KMS-11 (cell line): Measurements from ENCODE around the gene GSE1.

Experiments
- H2AFZ ChIP-seq: fragments of 200-600 bp; sonication (generic); 2 replicates; pipeline ENCODE4 v1.6.1; 2016; ENCODE audit warnings: antibody characterized with exemption, mixed run types, low read depth
- H3K27ac ChIP-seq: fragments of 200-600 bp; sonication (generic); 2 replicates; pipeline ENCODE4 v1.6.1; 2016; ENCODE audit warnings: mild to moderate bottlenecking, mixed run types
- H3K27me3 ChIP-seq: fragments of 200-600 bp; sonication (generic); 2 replicates; pipeline ENCODE4 v1.6.1; 2017; ENCODE audit warnings: mild to moderate bottlenecking, low read depth, mixed run types, moderate library complexity; ENCODE audit not compliant: insufficient read depth
- H3K36me3 ChIP-seq: fragments of 200-600 bp; sonication (generic); 2 replicates; pipeline ENCODE4 v1.6.1; 2017; ENCODE audit warnings: mild to moderate bottlenecking, mixed run types; ENCODE audit not compliant: insufficient read depth
- H3K4me1 ChIP-seq: fragments of 200-600 bp; sonication (generic); 2 replicates; pipeline ENCODE4 v1.6.1; 2016; ENCODE audit warnings: mild to moderate bottlenecking, low read depth, mixed run types; ENCODE audit not compliant: poor library complexity, severe bottlenecking
- H3K4me2 ChIP-seq: fragments of 200-600 bp; sonication (generic); 2 replicates; pipeline ENCODE4 v1.7.0; 2016; ENCODE audit warnings: mild to moderate bottlenecking, mixed run types
- H3K4me3 ChIP-seq: fragments of 200-600 bp; sonication (generic); IDR thresholded peaks from 2 replicates; pipeline ENCODE4 v1.6.1; 2017; ENCODE audit warnings: low read depth, low read length, mixed read lengths; ENCODE audit not compliant: insufficient read depth
- H3K79me2 ChIP-seq: fragments of 200-600 bp; sonication (generic); 2 replicates; pipeline ENCODE4 v1.6.1; 2016; ENCODE audit warnings: low read depth, mixed run types; ENCODE audit not compliant: insufficient read depth
- H3K9ac ChIP-seq: fragments of 200-600 bp; sonication (generic); 2 replicates; pipeline ENCODE4 v1.6.1; 2016; ENCODE audit warnings: mild to moderate bottlenecking, mixed run types
- H4K20me1 ChIP-seq: fragments of 200-600 bp; sonication (generic); 2 replicates; pipeline ENCODE4 v1.6.1; 2016; ENCODE audit warnings: mild to moderate bottlenecking, mixed run types; ENCODE audit not compliant: insufficient read depth
- CTCF ChIP-seq: fragments of 200-600 bp; sonication (generic); conservative IDR thresholded peaks from 2 replicates; pipeline ENCODE4 v1.6.1; 2017; ENCODE audit warnings: low read depth, mild to moderate bottlenecking, antibody characterized with exemption, low read length, moderate library complexity, mixed read lengths

Gene GSE1

GRCh38 chr16:85606904-85607303 is 6.2 kb upstream of the GSE1 start:
- H3K27me3 ChIP-seq: peaks cover 69% of the 10 kb centered on the region
- no peak overlapping the region for H3K4me2 ChIP-seq
- no peak overlapping the region for H2AFZ ChIP-seq
- H4K20me1 ChIP-seq: no peaks in the 10 kb centered on the region
- H3K4me1 ChIP-seq: peaks cover 12% of the 10 kb centered on the region
- H3K4me3 ChIP-seq: no peak overlapping the region
- no peaks in the 10 kb centered on the region for H3K79me2 ChIP-seq
- no peak for TF ChIP-seq CTCF
- H3K9ac ChIP-seq: no peak overlapping the region
- H3K27ac ChIP-seq: no peak overlapping the region
- no peaks in the 10 kb centered on the region for H3K36me3 ChIP-seq

GRCh38 chr16:85607321-85607765 is 5.8 kb upstream of the GSE1 start:
- no peak for TF ChIP-seq CTCF
- peaks cover 12% of the 10 kb centered on the region for H3K4me1 ChIP-seq
- H3K27ac ChIP-seq: no peak overlapping the region
- H2AFZ ChIP-seq: no peak overlapping the region
- peaks cover 64% of the 10 kb centered on the region for H3K27me3 ChIP-seq
- H3K9ac ChIP-seq: no peak overlapping the region
- H3K4me3 ChIP-seq: no peak overlapping the region
- no peak overlapping the region for H3K4me2 ChIP-seq
- no peaks in the 10 kb centered on the region for H3K79me2 ChIP-seq
- H3K36me3 ChIP-seq: no peaks in the 10 kb centered on the region
- H4K20me1 ChIP-seq: no peaks in the 10 kb centered on the region

- no peak for TF ChIP-seq CTCF
- no peak overlapping the region for H2AFZ ChIP-seq
- H3K79me2 ChIP-seq: no peaks in the 10 kb centered on the region
- H3K27me3 ChIP-seq: peaks cover 59% of the 10 kb centered on the region
- no peak overlapping the region for H3K9ac ChIP-seq
- no peak overlapping the region for H3K4me2 ChIP-seq
- H3K36me3 ChIP-seq: no peaks in the 10 kb centered on the region
- H3K4me1 ChIP-seq: peaks cover 12% of the 10 kb centered on the region
- H4K20me1 ChIP-seq: no peaks in the 10 kb centered on the region
- H3K27ac ChIP-seq: no peak overlapping the region
- H3K4me3 ChIP-seq: no peak overlapping the region
Measured at GRCh38 chr16:85607796-85608514, 5.2 kb upstream of the GSE1 start.

GRCh38 chr16:85608515-85608885 is 4.6 kb upstream of the GSE1 start:
- Histone ChIP-seq H3K27me3 (peaks cover 54% of the 10 kb centered on the region), H3K4me2 (no peak overlapping the region), H4K20me1 (no peaks in the 10 kb centered on the region), H3K36me3 (no peaks in the 10 kb centered on the region), H3K4me3 (no peak overlapping the region), H3K4me1 (peaks cover 12% of the 10 kb centered on the region), H3K79me2 (no peaks in the 10 kb centered on the region), H2AFZ (no peak overlapping the region), H3K9ac (no peak overlapping the region), H3K27ac (no peak overlapping the region)
- no peak for TF ChIP-seq CTCF
